GM19240 (cell line): ENCODE results near the gene ABCG1.

Experiments
- DNase-seq: peaks from one replicate; pipeline ENCODE4 v3.0.0; 2011; ENCODE audit warnings: low spot score; ENCODE audit not compliant: insufficient read length

ABCG1 gene

DNA sequence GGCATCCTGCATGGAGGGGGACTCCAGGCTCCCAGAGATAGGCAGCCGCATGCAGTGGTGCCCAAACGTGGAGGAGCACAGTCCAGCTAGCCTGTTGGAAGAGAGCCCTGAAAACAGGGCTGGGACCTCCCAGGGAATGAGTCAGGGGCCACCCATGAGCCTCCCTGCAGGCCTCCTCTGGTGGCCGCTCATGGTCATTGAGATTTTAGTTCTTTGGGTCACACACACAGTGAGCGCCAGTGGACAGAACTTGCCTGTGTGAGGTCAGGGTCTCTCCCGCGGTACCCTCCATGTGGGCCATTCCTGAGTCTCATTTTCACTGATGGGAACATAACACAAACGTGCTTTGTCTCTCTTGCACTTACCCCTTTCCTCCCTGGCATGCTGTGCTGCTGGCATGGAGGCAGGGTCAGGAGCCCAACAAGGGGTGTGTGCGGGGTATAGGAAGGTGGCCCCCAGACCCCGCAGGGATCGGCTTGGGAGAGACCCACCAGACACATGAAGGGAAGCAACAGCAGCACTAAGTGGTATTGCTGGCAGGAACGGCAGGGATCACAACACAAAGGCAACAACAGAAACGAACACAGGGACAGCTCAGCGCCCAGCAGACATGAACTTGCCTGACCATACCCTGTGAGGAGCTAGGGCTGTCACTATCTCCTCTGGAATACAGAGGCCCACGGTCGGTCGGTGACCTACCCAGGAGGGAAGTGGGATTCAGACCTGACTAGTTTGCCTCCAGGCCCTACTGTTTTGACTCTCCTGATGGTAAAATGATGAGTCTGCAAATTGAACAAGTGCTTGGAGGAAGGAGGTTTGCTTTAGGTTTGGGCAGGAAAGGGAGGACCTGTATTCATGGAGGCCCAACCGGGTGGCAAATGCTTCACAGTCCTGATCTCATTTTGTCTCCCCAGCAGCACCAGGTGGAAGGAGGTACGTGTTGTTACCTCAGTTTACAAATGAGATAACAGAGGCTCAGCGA is 31.8 kb downstream of the ABCG1 start:
- DNase-seq = no peak

DNA sequence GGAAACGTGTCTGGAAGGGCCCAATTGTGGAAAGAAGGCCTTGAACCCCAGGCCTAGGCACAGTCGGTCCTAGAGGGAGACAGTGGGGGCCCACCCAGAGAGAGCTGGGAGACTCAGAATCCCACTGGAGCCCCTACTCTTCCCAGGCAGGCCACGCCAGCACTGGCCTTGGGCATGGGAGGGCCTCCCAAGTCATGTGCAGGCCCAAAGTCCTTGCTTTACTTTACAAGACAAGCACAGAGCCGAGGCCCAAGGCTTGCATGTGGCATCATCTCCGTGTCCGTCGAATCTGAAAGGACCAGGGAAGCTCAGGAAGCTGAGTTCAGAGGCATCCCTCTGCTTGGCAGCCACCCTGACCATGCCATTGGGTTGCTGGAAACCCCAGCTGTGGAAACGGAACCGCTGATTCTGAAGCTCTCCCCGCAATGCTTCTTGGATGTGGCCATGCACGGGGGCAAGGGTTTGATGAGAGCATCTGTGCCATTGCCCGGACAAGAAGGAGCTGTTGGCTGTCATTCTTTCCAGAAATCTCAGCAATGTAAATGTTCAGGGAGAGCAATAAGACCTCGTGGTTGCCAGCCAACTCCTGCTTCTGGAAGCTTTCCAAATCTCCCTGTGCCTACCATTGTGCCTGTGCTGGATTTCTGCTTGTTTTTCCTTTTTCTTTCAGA is 32.8 kb downstream of the ABCG1 start:
- no peak for DNase-seq

DNA sequence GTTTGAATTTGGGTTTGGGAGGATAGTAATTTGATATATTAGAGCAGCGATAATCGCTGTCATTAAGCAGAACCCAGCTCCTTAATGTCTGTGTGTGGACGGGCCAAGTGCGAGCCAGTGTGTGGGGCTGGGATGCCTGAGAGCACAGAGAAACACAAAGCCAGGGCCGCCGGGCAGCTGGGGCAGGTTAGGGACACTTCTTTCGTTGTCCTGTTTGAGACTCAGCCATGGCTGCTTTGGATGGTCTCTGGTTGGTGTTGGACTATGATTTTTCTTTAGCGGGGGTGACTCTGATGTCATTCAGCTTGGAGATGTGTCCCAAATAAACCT is 33.4 kb downstream of the ABCG1 start:
- DNase-seq = no peak

DNA sequence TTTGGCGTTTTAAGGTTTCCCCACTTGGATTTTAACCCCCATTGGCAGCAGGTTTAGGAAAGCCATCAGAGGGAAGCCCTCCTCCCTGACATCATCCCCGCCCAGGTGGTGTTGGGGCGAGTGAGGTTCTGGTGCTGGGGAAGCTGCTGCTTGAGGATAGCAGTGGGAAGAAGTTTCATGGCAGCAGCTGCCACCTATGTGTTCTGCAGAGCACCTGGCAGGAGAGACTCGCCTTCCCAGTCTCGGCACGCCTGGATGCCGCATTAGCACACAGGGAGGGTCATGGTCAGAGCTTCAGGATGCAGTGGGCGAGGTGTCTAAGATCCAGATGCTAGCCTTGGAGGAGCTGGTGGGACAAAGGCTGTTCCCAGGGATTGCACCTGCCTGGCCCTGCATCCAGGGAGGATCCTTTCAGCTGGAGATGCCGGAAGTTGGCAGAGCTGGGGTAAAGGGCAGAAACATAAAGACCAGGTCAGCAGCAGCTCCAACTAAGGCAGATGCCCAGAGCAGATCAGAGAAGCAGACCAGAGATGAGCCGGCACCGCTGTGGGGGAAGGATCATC is 33.9 kb downstream of the ABCG1 start:
- DNase-seq = no peak

DNA sequence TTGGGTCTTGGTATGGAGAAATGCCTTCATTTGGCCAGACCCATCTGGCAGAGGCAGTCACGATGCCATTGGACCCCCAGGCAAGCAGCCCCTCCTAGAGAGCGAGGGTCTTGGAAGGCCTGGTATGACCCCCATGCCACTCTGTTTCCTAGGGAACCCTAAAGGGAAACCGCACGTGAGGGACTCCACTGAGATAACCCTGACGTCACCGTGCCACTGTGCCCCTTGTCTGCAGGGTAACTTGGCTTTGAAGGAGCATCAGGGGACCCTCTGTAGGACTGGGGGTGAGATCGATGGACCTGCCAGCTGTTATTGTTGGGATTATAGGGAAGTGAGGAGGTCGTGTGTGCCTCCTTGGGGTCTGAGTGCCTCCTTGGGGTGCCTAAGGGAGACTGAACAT is 34.5 kb downstream of the ABCG1 start:
- no peak for DNase-seq

DNA sequence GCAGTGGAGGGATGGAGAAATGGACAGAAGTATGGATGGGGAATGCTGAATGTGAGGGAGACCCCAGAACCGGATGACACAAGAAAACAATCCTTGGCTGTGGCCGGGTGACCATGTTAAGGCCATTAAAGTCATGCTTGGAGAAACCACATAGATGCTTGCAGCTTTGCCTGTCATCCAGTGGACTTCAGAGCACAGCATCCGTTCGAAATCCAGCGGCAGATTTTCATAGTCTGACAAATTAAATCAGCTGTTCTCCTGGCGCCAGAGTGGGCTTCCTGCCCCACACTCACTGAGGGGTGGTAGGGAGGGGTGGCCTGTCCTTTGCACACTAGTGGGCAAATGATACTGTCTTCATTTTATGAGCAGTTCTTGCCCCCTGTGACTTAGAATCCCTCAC is 35.1 kb downstream of the ABCG1 start:
- DNase-seq = no peak

DNA sequence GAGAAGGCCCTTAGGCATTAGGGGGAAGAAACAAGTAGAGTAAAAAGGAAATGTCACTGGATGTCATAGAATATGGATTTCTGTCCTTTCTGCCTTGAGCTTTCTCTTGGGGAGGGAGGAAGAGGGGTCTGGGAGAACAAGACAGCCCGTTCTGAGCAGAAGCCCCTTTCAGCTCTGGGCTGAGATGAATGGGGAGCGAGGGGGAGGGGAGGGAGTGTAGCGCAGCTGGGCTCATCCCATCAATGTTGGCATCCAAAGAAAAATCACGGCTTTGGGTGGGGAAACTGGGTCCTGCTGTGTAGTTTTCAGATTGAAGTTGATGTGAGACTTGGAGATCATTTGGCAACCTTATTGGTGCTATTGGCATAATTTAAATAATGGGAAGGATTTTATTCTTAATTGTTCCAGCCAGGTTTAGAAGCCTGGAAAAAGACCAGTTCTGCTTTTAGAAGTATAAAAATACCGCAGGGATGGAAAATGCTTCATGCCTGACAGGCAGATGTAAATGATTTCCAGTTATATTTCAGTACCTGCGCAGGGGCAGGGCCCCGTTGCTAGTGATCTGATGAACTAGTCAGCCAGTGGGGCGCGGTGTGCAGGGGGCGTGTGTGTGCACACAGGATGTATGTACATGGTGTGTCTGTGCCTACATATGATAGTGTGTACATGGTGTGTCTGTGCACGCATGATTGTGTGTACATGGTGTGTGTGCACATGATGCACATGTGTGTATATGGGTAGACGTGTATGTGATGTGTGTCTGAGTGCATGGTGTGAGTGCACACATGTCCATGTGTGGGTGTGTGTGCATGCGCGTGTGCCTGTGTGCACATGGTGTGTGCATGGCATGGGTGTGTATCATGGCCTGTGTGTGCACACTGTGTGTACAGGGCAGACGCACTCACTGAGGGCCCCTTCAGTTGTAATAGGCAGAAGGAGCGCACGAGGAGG is 36.0 kb downstream of the ABCG1 start:
- DNase-seq = no peak

DNA sequence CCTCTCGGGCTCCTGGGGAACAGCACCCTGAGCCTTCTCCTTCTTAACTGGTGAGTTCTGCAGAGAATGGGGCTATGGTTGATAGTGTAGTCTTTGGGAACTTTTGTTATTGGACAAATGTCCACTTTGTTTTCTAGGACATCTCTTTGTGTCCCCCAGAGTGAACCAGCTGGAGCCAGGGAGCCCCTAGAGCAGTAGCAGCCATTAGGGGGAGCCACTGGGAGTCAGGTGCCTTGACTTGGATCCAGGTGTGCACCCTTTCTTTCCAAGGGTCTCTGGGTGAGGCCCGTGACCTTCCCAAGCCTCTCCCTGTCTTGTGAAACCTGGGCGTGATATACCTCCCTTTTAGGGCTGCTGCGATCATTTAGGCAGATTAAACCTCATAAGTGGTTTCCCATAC is 36.9 kb downstream of the ABCG1 start:
- DNase-seq = no peak

DNA sequence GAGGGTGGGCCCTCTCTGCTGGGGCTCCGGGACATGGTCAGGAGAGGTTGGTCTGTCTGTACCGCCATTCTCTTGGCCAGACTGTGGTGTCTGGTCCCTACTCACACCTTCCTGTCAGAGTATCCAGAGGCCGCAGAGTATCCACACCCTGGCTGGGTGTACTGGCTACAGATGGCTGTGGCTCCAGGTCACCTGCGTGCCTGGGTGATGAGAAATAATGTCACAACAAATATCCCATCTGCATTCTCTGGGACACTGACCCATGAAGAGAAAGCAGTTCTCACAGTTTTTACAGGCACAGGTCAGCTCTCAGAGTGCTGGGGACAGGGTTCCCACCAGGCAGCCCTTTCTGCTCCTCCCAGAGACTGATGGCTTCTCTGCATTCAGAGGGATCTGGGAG is 37.4 kb downstream of the ABCG1 start:
- no peak for DNase-seq

DNA sequence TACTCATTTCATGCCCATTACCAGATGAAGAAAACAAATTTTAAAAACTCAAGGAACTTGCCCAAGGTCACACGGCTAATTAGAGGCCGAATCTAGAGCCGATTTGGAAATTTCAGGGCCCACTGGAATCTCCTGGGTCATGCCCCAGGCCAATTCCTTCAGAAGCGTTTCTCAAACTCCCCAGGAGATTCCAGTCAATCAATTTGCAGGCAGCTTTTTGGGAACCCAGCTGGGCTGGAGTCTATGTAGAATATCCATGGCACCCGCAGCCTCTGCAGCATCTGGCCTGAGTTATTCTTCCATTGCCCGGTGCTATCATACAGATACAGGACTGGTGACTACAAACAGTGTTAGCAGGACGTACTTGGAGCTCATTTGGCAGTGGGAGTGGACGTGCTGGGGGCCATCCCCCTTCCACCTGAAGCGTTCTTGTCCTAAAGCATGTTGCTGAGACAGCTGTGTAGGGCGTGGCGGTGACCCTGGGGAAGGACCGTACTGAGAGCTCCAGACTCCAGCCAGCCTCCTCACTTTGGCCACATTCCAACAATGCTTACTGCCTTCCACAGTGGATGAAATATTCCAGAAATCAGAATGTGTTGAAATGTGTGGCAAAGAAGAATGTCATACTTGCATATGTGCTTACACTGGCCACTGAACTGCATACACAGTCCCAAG is 38.3 kb downstream of the ABCG1 start:
- no peak for DNase-seq

DNA sequence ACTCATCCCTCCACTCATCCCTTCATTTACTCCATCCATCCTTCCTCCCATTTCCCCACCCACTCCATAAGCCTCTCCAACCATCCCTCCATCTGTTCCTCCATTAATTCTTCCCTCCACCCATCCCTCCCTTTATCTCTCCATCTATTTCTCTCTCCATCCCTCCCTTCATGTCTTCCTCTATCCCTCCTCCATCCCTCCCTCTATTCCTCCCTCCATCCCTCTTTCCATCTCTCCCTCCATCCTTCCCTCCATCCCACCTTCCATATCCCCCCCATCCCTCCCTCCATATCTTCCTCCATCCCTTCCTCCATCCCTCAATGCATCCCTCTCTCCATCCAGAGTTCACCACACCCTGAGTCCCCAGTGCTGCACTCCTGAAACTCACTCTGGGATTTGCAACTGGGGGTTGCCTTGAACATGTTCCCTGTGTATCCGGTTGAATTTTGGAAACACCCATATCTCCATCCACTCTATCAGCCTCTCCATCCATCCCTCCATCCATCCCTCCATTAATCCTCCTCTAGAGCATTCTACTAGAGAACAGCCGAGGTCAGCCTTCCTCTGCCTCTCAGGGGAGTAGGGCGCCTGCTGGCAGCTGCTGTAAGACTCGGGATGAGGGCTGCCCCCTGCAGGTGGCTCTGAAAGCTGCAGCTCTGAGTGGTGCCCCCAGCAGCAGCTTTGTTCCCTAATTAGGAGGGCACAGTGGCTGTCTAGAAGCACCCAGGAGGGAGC is 39.4 kb downstream of the ABCG1 start:
- peak; percentile 97 for DNase-seq

DNA sequence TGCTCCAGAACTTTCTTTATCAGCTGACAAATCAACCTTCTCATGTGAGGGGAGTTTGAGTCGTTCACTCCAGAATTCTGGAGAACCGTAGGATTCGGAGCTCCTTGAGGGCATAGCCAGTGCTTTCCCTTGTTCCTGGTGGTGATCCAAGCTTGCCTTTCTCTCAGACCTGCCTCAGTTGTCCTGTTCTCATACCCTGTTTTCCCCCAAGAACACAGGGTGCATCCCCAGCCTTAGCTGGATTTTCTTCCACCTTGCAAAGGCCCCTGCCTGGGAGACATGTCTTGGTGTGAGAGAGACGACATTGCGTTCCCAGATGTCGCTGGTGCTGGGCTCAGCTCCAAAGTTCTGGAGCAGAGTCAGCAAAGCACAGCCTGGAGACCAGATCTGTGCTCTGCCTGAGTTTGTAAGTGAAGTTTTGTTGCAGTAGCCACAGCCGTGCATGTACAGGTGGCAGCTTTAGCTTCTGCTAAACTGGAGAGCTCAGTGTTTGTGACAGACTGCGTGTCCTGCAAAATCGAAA is 40.0 kb downstream of the ABCG1 start:
- DNase-seq = no peak

DNA sequence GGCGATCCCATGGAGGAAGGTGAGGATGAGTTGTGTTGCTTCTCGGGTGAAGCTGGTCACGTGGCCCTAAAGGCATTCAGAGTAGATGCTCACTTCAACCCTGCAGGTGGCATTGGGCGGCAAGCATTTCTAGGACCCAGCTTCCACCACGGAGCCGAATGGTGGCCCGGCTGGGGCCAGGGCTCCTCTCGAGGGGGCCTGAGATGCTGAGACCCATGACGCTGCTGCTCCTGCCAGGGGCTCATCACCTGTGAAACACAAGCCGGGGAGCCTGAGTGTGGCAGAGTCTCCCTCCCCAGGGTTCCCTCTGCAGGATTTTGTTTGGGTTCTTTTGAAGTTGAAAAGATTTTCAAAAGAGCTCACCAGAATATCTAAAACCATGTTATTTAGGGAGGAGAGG is 41.2 kb downstream of the ABCG1 start:
- no peak for DNase-seq

DNA sequence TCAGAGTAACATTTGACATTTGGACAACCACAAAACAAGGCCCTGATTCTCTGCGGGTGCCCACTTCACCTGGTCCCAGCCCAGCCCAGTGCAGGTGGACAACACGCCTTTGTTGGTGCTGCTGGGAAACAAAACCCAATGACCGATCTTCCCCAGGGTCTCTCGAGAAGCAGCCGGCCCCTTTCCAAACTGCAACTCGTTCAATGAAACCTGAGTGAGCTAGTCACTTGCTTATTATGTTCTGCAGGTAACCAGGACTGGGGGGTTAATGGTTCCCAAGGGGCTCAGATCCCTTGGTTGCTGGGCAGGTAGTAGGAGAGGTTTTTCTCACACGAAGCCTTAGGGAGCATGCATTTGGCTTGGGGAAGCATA is 42.9 kb downstream of the ABCG1 start:
- DNase-seq = no peak

DNA sequence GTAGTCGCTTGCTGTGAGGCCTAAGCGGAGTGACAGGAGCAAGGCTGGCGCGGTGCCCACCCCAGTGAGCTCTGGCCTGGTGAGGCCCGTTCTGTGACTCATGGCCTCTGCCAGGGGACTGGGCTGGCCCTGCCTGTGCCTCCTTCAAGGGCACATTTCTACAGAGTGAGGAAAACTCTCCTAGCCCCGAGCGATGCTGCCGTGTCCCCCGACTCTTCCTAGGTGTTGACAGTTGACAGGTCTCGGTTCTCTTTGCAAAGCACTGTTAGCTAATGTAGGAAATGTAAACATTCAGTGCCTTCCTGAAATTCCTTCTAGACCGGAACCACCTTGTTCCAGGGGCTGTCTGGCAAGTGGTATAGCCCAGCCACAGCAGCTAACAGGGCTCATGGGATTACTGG is 43.9 kb downstream of the ABCG1 start:
- no peak for DNase-seq

DNA sequence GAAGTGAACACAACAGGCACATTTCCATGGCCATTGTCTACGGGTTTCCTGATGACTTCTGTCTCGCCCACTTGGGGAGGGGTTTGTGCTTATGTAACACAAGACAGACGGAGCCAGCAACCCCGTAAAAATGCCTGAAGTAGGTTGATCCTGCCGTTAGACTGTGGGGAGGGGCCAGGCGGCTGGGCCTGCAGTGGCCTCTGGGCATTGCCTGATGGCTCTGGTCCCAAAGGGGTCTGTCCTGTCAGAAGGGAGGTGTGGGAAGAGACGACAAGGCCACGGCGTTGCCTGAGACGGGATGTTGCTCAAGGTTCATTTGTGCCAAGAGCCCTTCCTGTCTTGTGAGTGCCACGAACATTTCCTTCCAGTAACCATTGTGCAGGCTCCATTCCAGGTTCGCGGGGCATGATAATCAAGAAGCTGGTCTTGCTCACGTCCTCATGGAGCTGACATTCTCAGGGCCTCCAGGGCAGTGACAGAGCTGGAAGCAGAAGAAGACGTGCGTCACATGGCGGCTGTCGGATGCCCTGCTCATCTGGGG is 44.7 kb downstream of the ABCG1 start:
- no peak for DNase-seq

DNA sequence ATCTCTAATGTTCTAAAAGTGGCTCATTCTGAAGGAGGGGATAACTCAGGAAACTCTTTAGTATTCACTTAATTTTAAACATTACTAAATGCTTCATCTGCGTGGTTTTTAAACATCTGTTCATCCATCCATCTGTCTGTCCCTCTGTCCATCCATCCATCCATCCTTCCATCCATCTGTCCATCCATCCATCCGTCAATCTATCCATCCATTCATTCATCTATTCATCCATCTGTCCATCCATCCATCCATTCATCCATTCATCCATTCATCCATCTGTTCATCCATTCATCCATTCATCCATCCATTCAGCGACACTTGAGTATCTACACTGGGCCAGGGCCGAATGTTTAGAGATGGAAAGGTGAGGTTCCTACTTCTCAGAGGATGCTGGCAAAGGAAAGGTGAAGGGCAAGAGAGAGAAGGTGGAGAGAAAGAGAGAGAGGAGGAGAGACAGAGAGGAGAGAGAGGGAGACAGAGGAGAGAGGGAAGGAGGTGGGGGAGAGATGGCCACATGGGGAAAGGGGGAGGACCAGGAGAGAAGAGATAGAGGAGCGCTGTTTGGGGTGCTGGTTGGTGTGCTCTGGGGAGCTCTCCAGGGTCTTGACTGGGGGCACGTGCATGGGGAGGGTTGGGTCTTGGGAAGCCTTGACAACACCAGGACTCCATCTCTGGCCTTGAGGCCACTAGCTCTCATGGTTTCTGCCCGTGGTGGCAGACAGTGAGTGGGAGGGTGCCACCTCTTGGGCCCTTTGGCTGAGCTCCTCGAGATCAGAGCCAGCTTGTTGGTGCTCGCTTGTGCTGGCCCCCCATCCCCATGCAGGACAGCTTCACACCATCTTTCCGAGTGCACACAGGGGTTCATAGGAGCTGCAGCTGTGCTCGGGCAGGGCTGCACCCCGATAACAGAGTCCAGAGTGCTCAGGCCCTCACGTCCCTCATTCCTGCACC is 45.6 kb downstream of the ABCG1 start:
- no peak for DNase-seq

DNA sequence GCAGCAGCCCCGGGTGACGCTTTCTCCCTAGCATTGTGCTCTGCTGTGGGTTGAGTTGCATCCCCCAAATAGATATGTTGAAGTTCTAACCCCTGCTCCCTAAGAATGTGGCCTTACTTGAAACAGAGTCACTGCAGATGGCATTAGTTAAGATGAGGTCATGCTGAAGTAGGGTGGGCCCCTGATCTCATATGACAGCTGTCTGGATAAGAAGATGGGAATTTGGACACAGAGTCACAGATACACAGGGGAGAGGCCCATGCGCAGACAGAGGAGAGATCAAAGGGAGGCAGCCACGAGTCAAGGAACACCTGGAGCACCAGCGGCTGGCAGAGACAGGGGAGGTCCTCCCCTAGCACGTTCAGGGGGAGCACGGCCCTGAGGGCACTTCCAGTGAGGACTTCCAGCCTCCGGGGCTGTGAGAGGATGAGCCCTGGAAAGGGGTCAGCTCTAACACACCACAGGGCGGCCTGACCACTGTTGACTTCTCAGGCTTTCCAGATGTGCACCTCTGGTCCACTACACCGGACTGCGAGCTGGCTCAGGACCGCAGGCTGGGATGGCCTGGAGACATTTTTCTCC is 46.4 kb downstream of the ABCG1 start:
- DNase-seq = no peak
